Stomach (tissue), 4 donors: ENCODE data around the gene DDT.
"Not testable (repeated sequence)": the region's sequence is repeated elsewhere in the genome, so short reads cannot be mapped to it uniquely, and the experiment has no call there.

Experiments used
- CTCF ChIP-seq, 7 experiments: fragments of 450-650 bp in 4 of 7; fragments of 200-600 bp in 3 of 7; sonication (generic) in 3 of 7; IDR thresholded peaks; one replicate each; pipeline ENCODE4 v1.5.1; 2016 to 2019; ENCODE audit warnings: antibody characterized with exemption in 7 of 7, control low read depth in 2 of 7, mild to moderate bottlenecking in 1 of 7
- EP300 ChIP-seq: sonication (generic); formaldehyde crosslinking; IDR thresholded peaks from one replicate; pipeline ENCODE4 v1.6.1; 2017; ENCODE audit warnings: antibody characterized with exemption

GRCh38 chr22:23986089-23986488 lies 11.8 kb upstream of the DDT start:
- not testable (repeated sequence) for TF ChIP-seq CTCF (IDR thresholded peaks at IDR 0.05); EP300
